ENCODE data around the gene PNPO.

Gene PNPO

DNA sequence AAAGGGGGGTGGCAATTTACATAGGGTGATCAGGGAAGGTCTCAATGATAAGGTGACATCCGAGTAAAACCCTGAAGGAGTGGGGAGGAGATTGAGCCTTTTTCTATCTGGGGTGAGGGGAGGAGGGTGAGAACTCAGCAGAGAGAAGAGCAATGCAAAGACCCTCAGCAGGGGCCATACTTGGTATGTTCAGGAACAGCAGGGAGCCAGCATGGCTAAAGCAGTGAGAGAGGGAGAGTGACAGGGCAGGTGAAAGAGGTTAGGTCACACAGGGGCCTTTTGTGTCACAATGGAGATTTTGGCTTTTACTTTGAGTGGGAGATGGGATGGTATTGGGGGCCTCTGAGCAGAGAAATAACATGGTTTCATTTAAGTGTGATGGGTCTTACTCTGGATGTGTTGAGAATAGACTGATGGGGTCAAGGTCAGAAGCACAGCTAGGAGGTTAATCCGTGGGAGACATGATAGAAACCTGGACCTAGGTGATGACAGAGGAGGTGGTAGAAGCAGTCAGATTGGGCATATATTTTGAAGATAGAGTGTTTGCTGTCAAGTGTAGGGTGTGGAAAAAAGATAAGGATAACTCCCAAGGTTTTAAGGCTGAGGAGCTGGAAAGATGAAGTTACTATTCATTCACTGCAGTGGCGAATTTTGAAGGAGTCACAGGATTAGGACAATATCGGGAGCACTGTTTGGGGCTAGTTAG, 39.2 kb upstream of the PNPO start:
- peaks cover 21 to 58% of the 10 kb centered on the region in 2 donors for H3K4me1 ChIP-seq (ENCODE audit: control insufficient read depth in 1 of 2, insufficient read depth in 2 of 2, low read length in 2 of 2)
- H3K27ac ChIP-seq (ENCODE audit: low read length) = no peak overlapping the region
- peaks cover 0 to 8% of the 10 kb centered on the region in 2 donors for H3K36me3 ChIP-seq (ENCODE audit: control insufficient read depth in 1 of 2, insufficient read depth in 2 of 2, low read length in 2 of 2)
- no peak overlapping the region for H3K4me3 ChIP-seq (ENCODE audit: low read depth in 1 of 2, low read length in 2 of 2)
- no peaks in the 10 kb centered on the region for H3K9me3 ChIP-seq (ENCODE audit: control insufficient read depth in 1 of 2, low read length in 2 of 2)
- H3K27me3 ChIP-seq (ENCODE audit: low read depth, low read length) = no peaks in the 10 kb centered on the region

DNA sequence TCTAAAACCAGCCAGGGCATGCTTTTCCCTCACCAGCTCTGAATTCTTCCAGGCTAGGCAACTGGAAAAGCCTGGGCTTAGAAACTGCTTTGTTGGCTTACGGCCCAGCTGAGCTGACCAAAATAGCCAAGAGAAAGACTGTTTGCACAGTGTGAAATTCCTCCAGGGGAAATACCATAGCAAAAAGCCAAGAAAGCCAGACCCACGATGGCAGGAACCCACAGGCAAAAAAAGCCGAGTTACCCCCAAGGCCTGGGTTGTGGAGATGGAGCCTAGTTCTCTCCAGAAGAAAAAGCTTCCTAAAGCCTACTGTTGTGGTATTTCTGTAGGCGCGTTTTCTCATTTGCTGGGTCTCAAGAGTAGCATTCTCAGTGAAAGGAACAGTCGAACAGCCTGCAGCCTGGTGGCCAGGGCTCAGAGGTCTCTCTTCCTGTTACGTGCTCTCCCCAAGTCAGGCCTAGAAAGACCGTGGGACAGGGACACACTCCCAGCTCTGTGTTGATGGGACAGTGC, 36.1 kb upstream of the PNPO start:
- Histone ChIP-seq H3K4me3 (ENCODE audit: low read depth in 1 of 2, low read length in 2 of 2) (peak overlapping the region in 1 of 2 donors; percentile 37), H3K36me3 (ENCODE audit: control insufficient read depth in 1 of 2, insufficient read depth in 2 of 2, low read length in 2 of 2) (no peaks in the 10 kb centered on the region), H3K4me1 (ENCODE audit: control insufficient read depth in 1 of 2, insufficient read depth in 2 of 2, low read length in 2 of 2) (peaks cover 12 to 48% of the 10 kb centered on the region in 2 donors), H3K9me3 (ENCODE audit: control insufficient read depth in 1 of 2, low read length in 2 of 2) (no peaks in the 10 kb centered on the region), H3K27ac (ENCODE audit: low read length) (peak overlapping the region; percentile 65), H3K27me3 (ENCODE audit: low read depth, low read length) (no peaks in the 10 kb centered on the region)

DNA sequence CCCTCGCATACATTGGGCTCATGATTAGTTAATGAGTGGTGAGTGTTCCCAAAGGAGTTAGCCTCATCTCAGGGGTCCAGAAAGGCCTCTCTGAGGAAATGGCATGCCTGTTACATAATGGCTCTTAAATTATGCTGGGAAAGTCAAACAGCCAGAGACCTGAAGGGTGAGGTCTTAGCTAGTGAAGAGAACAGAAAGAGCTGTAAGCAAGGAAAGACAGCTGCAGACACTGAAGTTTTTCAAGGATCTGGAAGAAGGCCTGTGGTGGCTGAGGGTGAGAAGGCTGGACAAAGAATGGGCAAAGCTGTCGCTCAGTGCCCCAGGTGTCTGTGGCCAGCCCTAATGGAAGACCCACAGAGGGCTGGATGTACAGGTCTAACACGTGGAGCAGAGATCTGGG, 34.9 kb upstream of the PNPO start:
- Histone ChIP-seq H3K9me3 (ENCODE audit: control insufficient read depth in 1 of 2, low read length in 2 of 2) (no peaks in the 10 kb centered on the region), H3K4me3 (ENCODE audit: low read depth in 1 of 2, low read length in 2 of 2) (no peak overlapping the region), H3K4me1 (ENCODE audit: control insufficient read depth in 1 of 2, insufficient read depth in 2 of 2, low read length in 2 of 2) (peaks cover 12 to 52% of the 10 kb centered on the region in 2 donors), H3K27ac (ENCODE audit: low read length) (no peak overlapping the region), H3K36me3 (ENCODE audit: control insufficient read depth in 1 of 2, insufficient read depth in 2 of 2, low read length in 2 of 2) (no peaks in the 10 kb centered on the region), H3K27me3 (ENCODE audit: low read depth, low read length) (no peaks in the 10 kb centered on the region)

DNA sequence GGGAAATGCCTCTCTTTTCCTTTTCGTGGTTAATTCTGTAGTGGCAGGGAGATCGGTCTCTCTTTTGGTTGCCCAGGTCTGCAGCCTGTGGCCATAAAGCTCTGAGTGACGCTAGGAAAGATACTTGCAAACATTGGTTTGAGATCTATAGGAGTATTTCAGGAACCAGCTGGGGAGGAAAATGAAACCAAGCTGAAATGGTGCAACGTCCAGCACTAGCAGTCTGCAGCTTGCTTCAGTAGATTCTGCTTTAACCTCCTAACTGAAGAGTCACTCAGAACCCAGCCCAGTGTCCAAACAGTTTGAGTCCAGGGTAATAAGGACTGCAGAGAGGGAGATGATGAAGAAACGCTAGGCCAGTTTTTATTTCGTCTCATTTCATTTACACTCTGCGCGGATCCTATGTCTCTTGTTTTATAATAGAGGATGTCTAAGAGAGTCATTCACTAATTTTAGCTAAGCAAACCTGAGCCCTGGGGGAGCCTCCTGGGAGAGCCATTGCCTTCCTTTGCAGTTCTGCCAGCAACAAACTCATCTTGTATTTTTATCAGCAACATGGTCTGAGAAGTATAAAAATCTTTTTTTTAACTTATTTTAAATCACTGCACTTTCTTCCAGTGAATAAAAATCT, 33.3 kb upstream of the PNPO start:
- H3K4me1 ChIP-seq (ENCODE audit: control insufficient read depth in 1 of 2, insufficient read depth in 2 of 2, low read length in 2 of 2) = peaks cover 12 to 52% of the 10 kb centered on the region in 2 donors

DNA sequence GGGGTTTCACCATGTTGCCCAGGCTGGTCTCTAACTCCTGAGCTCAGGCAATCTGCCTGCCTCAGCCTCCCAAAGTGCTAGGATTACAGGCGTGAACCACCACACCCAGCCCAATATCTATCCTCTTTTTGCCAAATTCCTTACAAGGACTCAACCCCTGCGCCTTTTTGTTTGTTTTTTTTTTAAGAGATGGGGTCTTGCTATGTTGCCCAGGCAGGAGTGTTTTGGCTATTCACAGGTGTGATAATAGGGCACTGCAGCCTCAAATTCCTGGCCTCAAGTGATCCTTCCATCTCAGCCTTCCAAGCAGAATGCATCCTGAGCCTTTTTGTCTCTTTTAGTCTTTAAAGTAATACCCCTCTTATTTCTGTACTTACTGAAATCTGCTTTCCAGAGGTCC, 28.3 kb upstream of the PNPO start:
- H3K27ac ChIP-seq (ENCODE audit: low read length) = no peak overlapping the region
- peaks cover 5 to 18% of the 10 kb centered on the region in 2 donors for H3K36me3 ChIP-seq (ENCODE audit: control insufficient read depth in 1 of 2, insufficient read depth in 2 of 2, low read length in 2 of 2)
- no peaks in the 10 kb centered on the region for H3K9me3 ChIP-seq (ENCODE audit: control insufficient read depth in 1 of 2, low read length in 2 of 2)
- H3K4me3 ChIP-seq (ENCODE audit: low read depth in 1 of 2, low read length in 2 of 2) = no peak overlapping the region
- no peaks in the 10 kb centered on the region for H3K27me3 ChIP-seq (ENCODE audit: low read depth, low read length)
- peaks cover 0 to 16% of the 10 kb centered on the region in 2 donors for H3K4me1 ChIP-seq (ENCODE audit: control insufficient read depth in 1 of 2, insufficient read depth in 2 of 2, low read length in 2 of 2)

More for the DNA sequence above, 33.3 kb upstream of the PNPO start:
- H3K4me3 ChIP-seq (ENCODE audit: low read depth in 1 of 2, low read length in 2 of 2) = peak overlapping the region in 1 of 2 donors; percentile 26
- H3K27ac ChIP-seq (ENCODE audit: low read length) = no peak overlapping the region
- no peaks in the 10 kb centered on the region for H3K27me3 ChIP-seq (ENCODE audit: low read depth, low read length)
- H3K9me3 ChIP-seq (ENCODE audit: control insufficient read depth in 1 of 2, low read length in 2 of 2) = no peaks in the 10 kb centered on the region
- H3K36me3 ChIP-seq (ENCODE audit: control insufficient read depth in 1 of 2, insufficient read depth in 2 of 2, low read length in 2 of 2) = no peaks in the 10 kb centered on the region

DNA sequence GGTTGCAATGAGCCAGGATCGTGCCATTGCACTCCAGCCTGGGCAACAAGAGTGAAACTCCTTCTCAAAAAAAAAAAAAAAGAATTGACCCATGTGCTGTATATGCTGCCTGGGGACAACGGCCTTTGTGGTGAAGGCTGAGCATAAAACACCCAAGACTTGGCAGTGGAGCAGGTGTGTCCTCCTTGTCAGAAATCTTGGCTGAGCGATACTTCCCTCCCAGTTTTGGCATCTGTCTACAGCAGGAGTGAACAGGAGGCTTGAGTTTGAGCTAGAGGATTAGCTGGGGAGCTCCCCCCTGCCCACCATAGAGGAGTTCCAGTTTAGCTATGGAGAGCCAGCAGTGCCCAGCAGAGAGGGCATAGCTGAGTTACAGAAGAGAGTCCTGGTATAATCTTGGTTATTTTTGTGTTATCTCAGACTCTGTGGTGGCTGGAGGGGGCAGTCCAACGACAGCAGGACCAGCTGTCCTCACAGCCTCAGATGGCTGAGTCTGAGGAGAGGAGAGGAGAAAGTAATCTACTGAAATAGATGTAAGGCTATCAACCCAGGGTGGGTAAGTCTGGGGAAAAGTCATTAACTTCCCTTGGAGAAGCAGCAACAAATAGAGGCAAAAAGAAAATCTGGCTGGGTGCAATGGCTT, 26.9 kb upstream of the PNPO start:
- H3K4me3 ChIP-seq (ENCODE audit: low read depth in 1 of 2, low read length in 2 of 2) = no peak overlapping the region
- no peaks in the 10 kb centered on the region for H3K27me3 ChIP-seq (ENCODE audit: low read depth, low read length)
- peaks cover 5 to 18% of the 10 kb centered on the region in 2 donors for H3K36me3 ChIP-seq (ENCODE audit: control insufficient read depth in 1 of 2, insufficient read depth in 2 of 2, low read length in 2 of 2)
- H3K27ac ChIP-seq (ENCODE audit: low read length) = no peak overlapping the region
- no peaks in the 10 kb centered on the region for H3K9me3 ChIP-seq (ENCODE audit: control insufficient read depth in 1 of 2, low read length in 2 of 2)
- H3K4me1 ChIP-seq (ENCODE audit: control insufficient read depth in 1 of 2, insufficient read depth in 2 of 2, low read length in 2 of 2) = peaks cover 0 to 4% of the 10 kb centered on the region in 2 donors

DNA sequence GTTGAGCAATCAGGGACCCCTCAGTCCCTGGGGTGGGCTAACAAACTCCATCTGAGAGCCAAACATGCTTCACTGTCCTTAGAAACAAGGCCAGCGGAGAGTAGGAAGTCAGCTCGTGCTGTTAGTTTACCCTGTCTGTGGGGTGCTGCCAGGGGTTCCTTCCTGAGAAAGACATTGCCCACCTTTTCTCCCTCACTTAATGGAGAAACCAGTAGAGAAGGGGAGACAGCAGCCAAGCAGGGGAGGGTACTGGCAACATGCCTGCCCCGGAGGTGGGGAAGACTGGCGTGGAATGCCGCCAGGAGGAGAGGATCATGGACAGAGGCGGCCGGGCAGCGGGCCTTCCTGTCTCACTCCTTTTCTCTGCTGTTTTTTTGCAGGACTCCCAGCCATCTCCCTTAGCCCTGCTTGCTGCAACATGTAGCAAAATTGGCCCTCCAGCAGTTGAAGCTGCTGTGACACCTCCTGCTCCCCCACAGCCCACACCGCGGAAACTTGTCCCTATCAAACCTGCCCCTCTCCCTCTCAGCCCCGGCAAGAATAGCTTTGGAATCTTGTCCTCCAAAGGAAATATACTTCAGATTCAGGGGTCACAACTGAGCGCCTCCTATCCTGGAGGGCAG, 25.5 kb upstream of the PNPO start:
- Histone ChIP-seq H3K27me3 (ENCODE audit: low read depth, low read length) (no peaks in the 10 kb centered on the region), H3K4me3 (ENCODE audit: low read depth in 1 of 2, low read length in 2 of 2) (no peak overlapping the region), H3K27ac (ENCODE audit: low read length) (no peak overlapping the region), H3K4me1 (ENCODE audit: control insufficient read depth in 1 of 2, insufficient read depth in 2 of 2, low read length in 2 of 2) (no peaks in the 10 kb centered on the region), H3K9me3 (ENCODE audit: control insufficient read depth in 1 of 2, low read length in 2 of 2) (no peaks in the 10 kb centered on the region), H3K36me3 (ENCODE audit: control insufficient read depth in 1 of 2, insufficient read depth in 2 of 2, low read length in 2 of 2) (peaks cover 5 to 18% of the 10 kb centered on the region in 2 donors)

DNA sequence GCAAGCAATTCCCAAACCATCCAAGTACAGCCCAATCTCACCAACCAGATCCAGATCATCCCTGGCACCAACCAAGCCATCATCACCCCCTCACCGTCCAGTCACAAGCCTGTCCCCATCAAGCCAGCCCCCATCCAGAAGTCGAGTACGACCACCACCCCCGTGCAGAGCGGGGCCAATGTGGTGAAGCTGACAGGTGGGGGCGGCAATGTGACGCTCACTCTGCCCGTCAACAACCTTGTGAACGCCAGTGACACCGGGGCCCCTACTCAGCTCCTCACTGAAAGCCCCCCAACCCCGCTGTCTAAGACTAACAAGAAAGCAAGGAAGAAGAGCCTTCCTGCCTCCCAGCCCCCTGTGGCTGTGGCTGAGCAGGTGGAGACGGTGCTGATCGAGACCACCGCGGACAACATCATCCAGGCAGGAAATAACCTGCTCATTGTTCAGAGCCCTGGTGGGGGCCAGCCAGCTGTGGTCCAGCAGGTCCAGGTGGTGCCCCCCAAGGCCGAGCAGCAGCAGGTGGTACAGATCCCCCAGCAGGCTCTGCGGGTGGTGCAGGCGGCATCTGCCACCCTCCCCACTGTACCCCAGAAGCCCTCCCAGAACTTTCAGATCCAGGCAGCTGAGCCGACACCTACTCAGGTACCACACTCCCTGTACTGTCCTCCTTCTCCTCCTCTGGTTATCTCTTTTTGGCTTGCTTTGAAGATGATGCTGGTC, 24.7 kb upstream of the PNPO start:
- no peaks in the 10 kb centered on the region for H3K4me1 ChIP-seq (ENCODE audit: control insufficient read depth in 1 of 2, insufficient read depth in 2 of 2, low read length in 2 of 2)
- no peaks in the 10 kb centered on the region for H3K27me3 ChIP-seq (ENCODE audit: low read depth, low read length)
- no peak overlapping the region for H3K4me3 ChIP-seq (ENCODE audit: low read depth in 1 of 2, low read length in 2 of 2)
- no peaks in the 10 kb centered on the region for H3K9me3 ChIP-seq (ENCODE audit: control insufficient read depth in 1 of 2, low read length in 2 of 2)
- H3K27ac ChIP-seq (ENCODE audit: low read length) = no peak overlapping the region
- H3K36me3 ChIP-seq (ENCODE audit: control insufficient read depth in 1 of 2, insufficient read depth in 2 of 2, low read length in 2 of 2) = peaks cover 5 to 18% of the 10 kb centered on the region in 2 donors

DNA sequence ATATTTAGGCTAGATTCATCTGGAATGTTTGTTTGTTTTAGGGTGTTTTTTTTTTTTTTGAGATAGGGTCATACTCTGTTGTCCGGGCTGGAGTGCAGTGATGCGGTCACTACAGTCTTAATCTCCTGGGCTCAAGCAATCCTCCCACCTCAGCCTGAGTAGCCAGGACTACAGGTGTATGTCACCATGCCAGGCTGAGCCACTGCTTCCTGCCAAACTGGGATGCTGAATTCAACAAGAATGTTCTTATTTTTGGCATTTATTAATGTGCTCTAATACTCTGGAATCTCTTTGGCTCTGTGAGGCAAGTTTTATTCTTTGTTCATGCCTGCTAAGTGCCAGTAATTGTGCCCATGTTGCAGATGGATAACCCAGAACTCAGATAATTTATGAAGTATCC, 23.8 kb upstream of the PNPO start:
- Histone ChIP-seq H3K9me3 (ENCODE audit: control insufficient read depth in 1 of 2, low read length in 2 of 2) (no peaks in the 10 kb centered on the region), H3K4me1 (ENCODE audit: control insufficient read depth in 1 of 2, insufficient read depth in 2 of 2, low read length in 2 of 2) (no peaks in the 10 kb centered on the region), H3K27ac (ENCODE audit: low read length) (no peak overlapping the region), H3K4me3 (ENCODE audit: low read depth in 1 of 2, low read length in 2 of 2) (no peak overlapping the region), H3K27me3 (ENCODE audit: low read depth, low read length) (no peaks in the 10 kb centered on the region), H3K36me3 (ENCODE audit: control insufficient read depth in 1 of 2, insufficient read depth in 2 of 2, low read length in 2 of 2) (peaks cover 5 to 18% of the 10 kb centered on the region in 2 donors)

DNA sequence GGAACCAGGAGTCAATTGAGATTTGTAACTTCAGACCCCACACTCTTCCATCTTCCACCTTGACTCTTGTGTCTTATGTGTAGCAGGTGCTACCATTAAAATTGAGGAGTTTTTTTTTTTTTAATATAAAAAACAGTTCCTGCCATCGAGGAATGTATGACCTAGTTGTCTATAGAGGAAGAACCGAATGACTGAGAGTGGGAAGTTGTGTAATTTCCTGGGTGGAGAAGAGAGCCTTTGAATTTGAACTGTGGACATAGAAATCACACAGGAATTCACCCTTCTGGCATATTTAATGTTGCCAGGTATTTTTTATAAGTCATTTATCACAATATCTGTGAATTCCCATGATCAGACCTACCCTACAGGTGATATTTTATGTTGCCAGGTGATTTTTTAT, 23.4 kb upstream of the PNPO start:
- H3K27me3 ChIP-seq (ENCODE audit: low read depth, low read length) = no peaks in the 10 kb centered on the region
- no peak overlapping the region for H3K27ac ChIP-seq (ENCODE audit: low read length)
- H3K4me1 ChIP-seq (ENCODE audit: control insufficient read depth in 1 of 2, insufficient read depth in 2 of 2, low read length in 2 of 2) = no peaks in the 10 kb centered on the region
- peaks cover 7 to 22% of the 10 kb centered on the region in 2 donors for H3K36me3 ChIP-seq (ENCODE audit: control insufficient read depth in 1 of 2, insufficient read depth in 2 of 2, low read length in 2 of 2)
- H3K9me3 ChIP-seq (ENCODE audit: control insufficient read depth in 1 of 2, low read length in 2 of 2) = no peaks in the 10 kb centered on the region
- H3K4me3 ChIP-seq (ENCODE audit: low read depth in 1 of 2, low read length in 2 of 2) = no peak overlapping the region

All from muscle layer of duodenum (tissue), 2 donors.